ENCODE measurements around the gene SLC39A7.

DNA sequence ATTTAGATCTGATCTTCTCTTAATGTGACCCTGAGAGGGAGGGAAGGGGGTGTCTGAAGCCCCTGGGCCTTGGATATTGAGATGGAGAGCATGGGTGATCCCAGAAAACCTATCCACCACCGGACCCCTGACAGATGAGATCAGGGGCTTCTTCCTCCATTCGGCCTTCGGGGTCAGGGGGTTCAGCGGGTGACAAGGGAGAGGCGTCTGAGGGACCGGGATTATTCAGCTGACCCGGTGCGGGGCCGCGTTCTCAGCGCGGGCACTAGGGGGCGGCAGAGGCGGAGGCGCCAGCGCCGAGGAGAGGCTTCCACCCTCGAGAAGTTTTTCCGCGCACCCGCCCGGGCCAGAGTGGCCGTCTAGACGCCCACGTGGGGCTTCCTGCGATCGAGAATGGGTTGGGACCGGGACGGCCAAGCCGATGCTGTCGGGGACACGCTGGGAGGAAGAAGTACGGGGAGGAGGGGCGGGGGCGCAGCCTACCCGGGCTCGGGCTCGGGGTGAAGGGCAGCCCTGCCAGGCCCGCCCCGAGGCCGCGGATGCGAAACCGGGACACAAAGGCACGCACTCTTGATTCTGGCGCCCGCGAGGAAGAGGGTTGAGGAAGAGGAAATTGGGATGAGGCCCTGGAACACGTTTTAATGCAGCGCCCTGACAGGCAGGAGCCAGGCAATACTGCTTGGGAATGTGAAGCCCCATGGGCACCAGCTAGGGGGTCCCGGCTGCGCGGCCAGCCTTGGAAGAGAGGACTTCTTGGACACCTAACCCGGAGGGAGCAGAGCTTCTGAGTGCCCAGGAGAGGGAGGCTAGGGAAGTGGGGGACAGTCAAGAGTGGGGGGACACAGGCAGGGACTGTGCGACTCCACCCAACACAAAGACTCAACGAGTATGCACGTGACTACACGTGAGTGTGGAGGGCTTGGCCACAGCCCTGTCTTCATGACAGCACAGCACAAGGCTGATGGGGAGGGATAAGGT lies 39.0 kb upstream of the SLC39A7 start:
- TF ChIP-seq, protein P1, sequence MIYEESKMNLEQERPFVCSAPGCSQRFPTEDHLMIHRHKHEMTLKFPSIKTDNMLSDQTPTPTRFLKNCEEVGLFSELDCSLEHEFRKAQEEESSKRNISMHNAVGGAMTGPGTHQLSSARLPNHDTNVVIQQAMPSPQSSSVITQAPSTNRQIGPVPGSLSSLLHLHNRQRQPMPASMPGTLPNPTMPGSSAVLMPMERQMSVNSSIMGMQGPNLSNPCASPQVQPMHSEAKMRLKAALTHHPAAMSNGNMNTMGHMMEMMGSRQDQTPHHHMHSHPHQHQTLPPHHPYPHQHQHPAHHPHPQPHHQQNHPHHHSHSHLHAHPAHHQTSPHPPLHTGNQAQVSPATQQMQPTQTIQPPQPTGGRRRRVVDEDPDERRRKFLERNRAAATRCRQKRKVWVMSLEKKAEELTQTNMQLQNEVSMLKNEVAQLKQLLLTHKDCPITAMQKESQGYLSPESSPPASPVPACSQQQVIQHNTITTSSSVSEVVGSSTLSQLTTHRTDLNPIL (CRISPR knock-in tag; IDR thresholded peaks at IDR 0.05; ENCODE audit: low read depth) = no peak
- TF ChIP-seq ZNF70 (CRISPR knock-in tag; IDR thresholded peaks at IDR 0.05) = no peak
- TF ChIP-seq ESRRG (CRISPR knock-in tag; IDR thresholded peaks at IDR 0.05) = no peak
- TF ChIP-seq, protein P2, sequence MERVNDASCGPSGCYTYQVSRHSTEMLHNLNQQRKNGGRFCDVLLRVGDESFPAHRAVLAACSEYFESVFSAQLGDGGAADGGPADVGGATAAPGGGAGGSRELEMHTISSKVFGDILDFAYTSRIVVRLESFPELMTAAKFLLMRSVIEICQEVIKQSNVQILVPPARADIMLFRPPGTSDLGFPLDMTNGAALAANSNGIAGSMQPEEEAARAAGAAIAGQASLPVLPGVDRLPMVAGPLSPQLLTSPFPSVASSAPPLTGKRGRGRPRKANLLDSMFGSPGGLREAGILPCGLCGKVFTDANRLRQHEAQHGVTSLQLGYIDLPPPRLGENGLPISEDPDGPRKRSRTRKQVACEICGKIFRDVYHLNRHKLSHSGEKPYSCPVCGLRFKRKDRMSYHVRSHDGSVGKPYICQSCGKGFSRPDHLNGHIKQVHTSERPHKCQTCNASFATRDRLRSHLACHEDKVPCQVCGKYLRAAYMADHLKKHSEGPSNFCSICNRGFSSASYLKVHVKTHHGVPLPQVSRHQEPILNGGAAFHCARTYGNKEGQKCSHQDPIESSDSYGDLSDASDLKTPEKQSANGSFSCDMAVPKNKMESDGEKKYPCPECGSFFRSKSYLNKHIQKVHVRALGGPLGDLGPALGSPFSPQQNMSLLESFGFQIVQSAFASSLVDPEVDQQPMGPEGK (CRISPR knock-in tag; IDR thresholded peaks at IDR 0.05; ENCODE audit: borderline replicate concordance) = no peak
- TF ChIP-seq ARNTL (CRISPR knock-in tag; IDR thresholded peaks at IDR 0.05; ENCODE audit: borderline replicate concordance, low read depth) = no peak
